ENCODE measurements around the gene TIMM29. TPM values are rescaled to one million over a fixed set of nuclear protein-coding genes. Genes with fewer than 3 reads are reported as not detected.

The TIMM29 gene
- total RNA-seq, 1 experiment from 2014 or later: 23.4 TPM

DNA sequence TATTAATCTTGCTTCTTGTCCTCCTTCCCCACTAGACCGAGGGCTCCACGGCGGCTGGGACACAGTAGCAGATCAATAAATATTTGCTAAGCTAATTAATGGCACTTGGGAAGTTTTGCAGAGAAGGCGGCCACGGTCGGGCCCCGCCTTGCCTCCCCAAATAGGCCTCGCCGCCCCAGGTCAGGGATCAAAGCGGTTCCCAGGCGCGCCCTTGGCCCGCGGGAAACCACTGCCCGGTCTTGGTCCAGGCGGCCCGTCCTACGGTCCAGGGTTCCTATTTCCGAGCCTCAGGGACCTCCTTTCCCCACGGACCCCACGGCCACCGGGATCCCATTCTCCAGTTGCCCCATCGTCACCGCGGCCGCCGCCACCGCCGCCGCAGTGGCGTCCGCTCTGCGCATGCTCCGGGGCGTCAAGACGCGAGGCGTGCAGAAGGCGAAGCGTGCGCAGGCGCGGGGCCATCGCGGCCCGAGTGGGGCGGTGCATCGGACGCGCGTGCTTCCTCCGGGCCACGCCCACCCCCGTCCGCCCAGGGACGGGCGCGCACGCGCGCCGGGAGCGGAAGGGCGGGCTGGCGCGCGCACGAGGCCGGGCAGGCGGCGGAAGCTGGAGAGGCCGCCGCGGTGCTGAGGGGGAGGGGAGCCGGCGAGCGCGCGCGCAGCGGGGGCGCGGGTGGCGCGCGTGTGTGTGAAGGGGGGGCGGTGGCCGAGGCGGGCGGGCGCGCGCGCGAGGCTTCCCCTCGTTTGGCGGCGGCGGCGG lies 31.9 kb downstream of the TIMM29 start, which contains the start of gene SMARCA4:
Gene SMARCA4, plus strand, starts transcription at position 717 of the 759 bp plus-strand sequence. CDS start 23,122 bp downstream, outside the sequence.
- H3K79me1 ChIP-seq (ENCODE audit: insufficient read depth, low read depth, low read length, poor library complexity, severe bottlenecking): no peaks in the 10 kb centered on the region

More for the DNA sequence above, 31.9 kb downstream of the TIMM29 start, which contains the start of gene SMARCA4:
- Histone ChIP-seq H3K14ac (ENCODE audit: insufficient read depth, low read length) (peak within 1 kb of the TSS; percentile 90), H2BK15ac (ENCODE audit: low read depth, low read length) (no peak within 1 kb of the TSS; the same call in 1 of the 2 replicates), H4K20me1 (ENCODE audit: control insufficient read depth, insufficient read depth, insufficient read length) (peaks cover 5% of the 10 kb centered on the region), H2AK5ac (ENCODE audit: insufficient read length, low read length) (no peak within 1 kb of the TSS), H3K4ac (ENCODE audit: low read depth, low read length) (no peak within 1 kb of the TSS; the same call in 1 of the 2 replicates), H3K79me2 (ENCODE audit: insufficient read depth, low read length) (peaks cover 37% of the 10 kb centered on the region), H2BK5ac (ENCODE audit: insufficient read length, low read length) (no peak within 1 kb of the TSS), H3K4me1 (ENCODE audit: insufficient read depth, low read length) (no peaks in the 10 kb centered on the region; the same call in 1 of the 2 replicates), H3T11ph (ENCODE audit: low read length) (no peak within 1 kb of the TSS), H3K56ac (ENCODE audit: insufficient read length, low read depth, low read length) (no peak within 1 kb of the TSS), H4K8ac (replicated peaks; ENCODE audit: insufficient read length, low read depth, low read length) (no peak within 1 kb of the TSS), H2AFZ (ENCODE audit: low read length) (no peak within 1 kb of the TSS), H3K4me2 (ENCODE audit: insufficient read depth, insufficient read length, low read length) (peak within 1 kb of the TSS; percentile 96), H3K23ac (ENCODE audit: insufficient read length, low read depth, low read length) (no peak within 1 kb of the TSS), H2BK12ac (ENCODE audit: insufficient read length, low read depth, low read length) (no peak within 1 kb of the TSS), H3K9me3 (ENCODE audit: control insufficient read depth, low read depth, low read length) (no peaks in the 10 kb centered on the region), H4K91ac (ENCODE audit: insufficient read length, low read depth, low read length) (no peak within 1 kb of the TSS), H3K27me3 (ENCODE audit: insufficient read depth, low read length) (no peaks in the 10 kb centered on the region), H3K27ac (ENCODE audit: insufficient read length, low read depth, low read length) (no peak within 1 kb of the TSS), H4K5ac (ENCODE audit: insufficient read length, low read depth, low read length) (no peak within 1 kb of the TSS), H2BK120ac (ENCODE audit: low read depth, low read length, poor library complexity, severe bottlenecking) (no peak within 1 kb of the TSS), H2BK20ac (ENCODE audit: low read depth, low read length, poor library complexity, severe bottlenecking) (no peak within 1 kb of the TSS), H3K9ac (ENCODE audit: extremely low read depth, insufficient read length, low read length) (peak within 1 kb of the TSS; percentile 89), H3K23me2 (ENCODE audit: insufficient read length, low read depth, low read length, poor library complexity, severe bottlenecking) (peaks cover 15% of the 10 kb centered on the region), H3K18ac (ENCODE audit: insufficient read length, low read depth, low read length) (peak within 1 kb of the TSS; percentile 88)
- Mint-ChIP-seq H3K4me3 (peak within 1 kb of the TSS; percentile 91 to 98), H3K27me3 (ENCODE audit: low read depth) (no peaks in the 10 kb centered on the region), H3K4me1 (peaks cover 24 to 27% of the 10 kb centered on the region in 2 experiments), H3K27ac (peak within 1 kb of the TSS; percentile 95 to 99 (median 96)), H3K36me3 (ENCODE audit: insufficient read depth in 1 of 3, low read depth in 3 of 3) (peaks cover 8 to 16% (median 11%) of the 10 kb centered on the region in 3 experiments; a peak in 6 of 7 replicates), H3K9me3 (peaks cover 0 to 2% of the 10 kb centered on the region in 2 experiments; a peak in 1 of 5 replicates)
- TF ChIP-seq, protein P1, sequence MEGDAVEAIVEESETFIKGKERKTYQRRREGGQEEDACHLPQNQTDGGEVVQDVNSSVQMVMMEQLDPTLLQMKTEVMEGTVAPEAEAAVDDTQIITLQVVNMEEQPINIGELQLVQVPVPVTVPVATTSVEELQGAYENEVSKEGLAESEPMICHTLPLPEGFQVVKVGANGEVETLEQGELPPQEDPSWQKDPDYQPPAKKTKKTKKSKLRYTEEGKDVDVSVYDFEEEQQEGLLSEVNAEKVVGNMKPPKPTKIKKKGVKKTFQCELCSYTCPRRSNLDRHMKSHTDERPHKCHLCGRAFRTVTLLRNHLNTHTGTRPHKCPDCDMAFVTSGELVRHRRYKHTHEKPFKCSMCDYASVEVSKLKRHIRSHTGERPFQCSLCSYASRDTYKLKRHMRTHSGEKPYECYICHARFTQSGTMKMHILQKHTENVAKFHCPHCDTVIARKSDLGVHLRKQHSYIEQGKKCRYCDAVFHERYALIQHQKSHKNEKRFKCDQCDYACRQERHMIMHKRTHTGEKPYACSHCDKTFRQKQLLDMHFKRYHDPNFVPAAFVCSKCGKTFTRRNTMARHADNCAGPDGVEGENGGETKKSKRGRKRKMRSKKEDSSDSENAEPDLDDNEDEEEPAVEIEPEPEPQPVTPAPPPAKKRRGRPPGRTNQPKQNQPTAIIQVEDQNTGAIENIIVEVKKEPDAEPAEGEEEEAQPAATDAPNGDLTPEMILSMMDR (conservative IDR thresholded peaks at IDR 0.05): no peak
- peak; percentile 95 for DNase-seq
- WGBS (ENCODE audit: extremely low coverage, insufficient read length, low lambda C conversion rate): no CpG with 5 or more reads among the region's 100 CpGs
